Spleen (tissue), 11 donors: ENCODE measurements around the gene SCARB1. TPM values are rescaled to one million over a fixed set of nuclear protein-coding genes. Genes with fewer than 3 reads are reported as not detected.

Source experiments
- DNase-seq: peaks from one replicate; pipeline ENCODE4 v3.0.0-alpha.2; 2020
- H3K27ac ChIP-seq, 8 donors: fragments of 200-600 bp; sonication (generic) in 7 of 8; 1 replicate in 4 of 8; 2 replicates in 4 of 8; pipeline versions ENCODE4 v1.5.0 to v1.8.0; 2016 to 2021; ENCODE audit warnings: inconsistent platforms in 4 of 8, mild to moderate bottlenecking in 4 of 8, moderate library complexity in 1 of 8
- H3K27me3 ChIP-seq, 7 donors: fragments of 200-600 bp; sonication (generic) in 6 of 7; replicated peaks in 1 of 7; 1 replicate in 4 of 7; 2 replicates in 3 of 7; pipeline versions ENCODE4 v1.5.0 to v1.8.0; 2016 to 2021; ENCODE audit warnings: inconsistent platforms in 3 of 7, mild to moderate bottlenecking in 1 of 7
- H3K36me3 ChIP-seq, 6 donors: fragments of 200-600 bp; sonication (generic) in 5 of 6; 1 replicate in 4 of 6; 2 replicates in 2 of 6; pipeline versions ENCODE4 v1.5.0 to v1.8.0; 2016 to 2021; ENCODE audit warnings: inconsistent platforms in 2 of 6
- H3K4me1 ChIP-seq, 6 donors: fragments of 200-600 bp; sonication (generic) in 5 of 6; 1 replicate in 3 of 6; 2 replicates in 3 of 6; pipeline versions ENCODE4 v1.5.0 to v1.8.0; 2016 to 2021; ENCODE audit warnings: inconsistent platforms in 3 of 6
- H3K4me3 ChIP-seq, 8 donors: fragments of 200-600 bp; sonication (generic) in 7 of 8; 1 replicate in 4 of 8; 2 replicates in 4 of 8; pipeline versions ENCODE4 v1.5.0 to v1.8.0; 2016 to 2021; ENCODE audit warnings: inconsistent platforms in 4 of 8, mild to moderate bottlenecking in 4 of 8, moderate library complexity in 2 of 8
- H3K9me3 ChIP-seq, 8 donors: fragments of 200-600 bp; sonication (generic) in 7 of 8; 1 replicate in 4 of 8; 2 replicates in 4 of 8; pipeline versions ENCODE4 v1.5.0 to v1.8.0; 2016 to 2021; ENCODE audit warnings: inconsistent platforms in 4 of 8
- CTCF ChIP-seq, 11 experiments: fragments of 200-600 bp in 7 of 11; fragments of 450-650 bp in 4 of 11; sonication (generic) in 4 of 11; IDR thresholded peaks in 8 of 11; conservative IDR thresholded peaks in 3 of 11; 1 replicate in 7 of 11; 2 replicates in 4 of 11; pipeline versions ENCODE4 v1.4.0 to v1.8.0; 2016 to 2021; ENCODE audit warnings: antibody characterized with exemption in 11 of 11, inconsistent platforms in 4 of 11, mild to moderate bottlenecking in 1 of 11
- POLR2A ChIP-seq, 3 donors: fragments of 450-650 bp; IDR thresholded peaks; one replicate each; pipeline ENCODE4 v1.5.1; 2017; ENCODE audit warnings: antibody characterized with exemption in 3 of 3, mild to moderate bottlenecking in 1 of 3
- POLR2AphosphoS5 ChIP-seq, 3 donors: sonication (generic); formaldehyde crosslinking; IDR thresholded peaks; one replicate each; pipeline ENCODE4 v1.5.1; 2017; ENCODE audit warnings: antibody characterized with exemption in 3 of 3
- WGBS, 5 donors: extraction: QIAGEN DNeasy Blood & Tissue Kit in 3 of 5; methylation state at CpG; one replicate each; pipeline versions ENCODE4 v1.1.5 to v1.1.7; 2013 to 2018; 5-methylcytosine and 5-hydroxymethylcytosine counted together
- intact Hi-C: fragments of 100-400 bp; cut with DNase I; formaldehyde crosslinking; loops from one replicate; pipeline ENCODE4 v1.15.0; 2023; ENCODE audit warnings: low total_unique reads
- polyA plus RNA-seq, 3 donors: library from polyadenylated mRNA; stranded (reverse); fragments of 200-250 nt; gene quantifications; one replicate each; pipeline ENCODE4 v1.2.1, GENCODE V29; 2013
- total RNA-seq, 7 donors: library from RNA; depleted of rRNA in 3 of 7; stranded (reverse); fragments of >200 nt in 3 of 7; fragmentation: NEBNext Ultra II Directional in 4 of 7; extraction: Animal tissue kit (Norgen Biotek cat#: 25700) in 4 of 7; gene quantifications; one replicate each; pipeline versions ENCODE4 v1.1.0 to v1.2.1, GENCODE V29; 2016 to 2021
- donor health status: healthy with polysubstance abuse.
- donor health status: DM: no; HTN: no; CAD: no; lungs with moderate emphysema.
- donor health status: DM: no; HTN: no; CAD: no.
- donor health status: Bipolar disorder and iron deficiency.
- donor health status: healthy.
- donor health status: DM: no; HTN: no; CAD: no.
- donor health status: DM: yes; HTN: yes; CAD: no.

The SCARB1 gene
- total and polyA plus RNA-seq, 10 donors = 11.9 to 59.3 (median 24.3) TPM

- no peak for DNase-seq
- intact Hi-C loops = no loop called here
- 79 to 92% (median 82%) methylated on average over 10 of the region's 10 CpGs for WGBS, 5 donors
These were observed 116.8 kb downstream of the SCARB1 start for GRCh38 chr12:124746649-124747425.

DNA sequence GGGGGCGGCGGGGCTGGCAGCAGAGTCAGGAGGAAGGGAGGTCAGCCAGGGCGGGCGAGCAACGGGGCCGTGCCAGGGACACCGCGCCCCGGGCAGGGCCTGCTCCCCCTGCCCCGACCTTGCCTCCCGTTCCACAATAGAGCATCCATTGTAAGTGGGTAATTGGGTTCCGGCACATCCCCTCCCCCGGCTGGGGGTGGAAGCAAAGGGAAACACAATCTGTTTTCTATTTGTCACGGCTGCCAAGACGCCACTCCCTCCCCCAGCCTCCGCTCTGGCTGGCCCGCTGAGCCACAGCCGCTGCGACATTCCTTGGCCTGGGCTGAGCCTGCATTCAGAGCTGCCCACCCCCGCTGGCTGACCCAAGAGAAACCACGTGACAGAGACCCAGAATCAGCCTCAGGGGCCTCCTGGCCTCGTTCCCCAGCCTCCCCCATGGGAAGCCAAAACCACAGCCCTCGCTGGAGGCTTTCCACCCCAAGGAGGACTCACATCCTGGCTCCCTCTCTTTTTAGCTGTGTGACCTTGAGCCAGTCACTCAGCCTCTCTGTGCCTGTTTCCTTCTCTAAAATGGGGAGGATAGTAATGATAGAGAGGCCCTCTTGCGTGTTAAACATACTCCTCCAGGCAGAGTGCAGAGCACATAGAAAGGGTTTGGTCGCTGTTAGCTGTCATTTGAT lies 117.6 kb downstream of the SCARB1 start:
- peaks cover 0 to 24% (median 0%) of the 10 kb centered on the region in 7 donors for H3K27me3 ChIP-seq
- H3K4me1 ChIP-seq = peaks cover 15 to 77% (median 42%) of the 10 kb centered on the region in 6 donors
- no peaks in the 10 kb centered on the region for H3K36me3 ChIP-seq
- 5 to 13% (median 8%) methylated on average over 20 to 25 of the region's 25 CpGs for WGBS, 5 donors
- peak; percentile 89 for DNase-seq
- no peaks in the 10 kb centered on the region for H3K9me3 ChIP-seq
- intact Hi-C loops = no loop called here
- TF ChIP-seq POLR2AphosphoS5 (IDR thresholded peaks at IDR 0.05) = peak; percentile 88 to 91 (median 89)
- TF ChIP-seq POLR2A (IDR thresholded peaks at IDR 0.05) = no peak
- H3K27ac ChIP-seq = peak overlapping the region; percentile 37 to 88 (median 75)
- H3K4me3 ChIP-seq = peak overlapping the region in 1 of 8 donors; percentile 14

More at GRCh38 chr12:124746649-124747425, 116.8 kb downstream of the SCARB1 start:
- no peak overlapping the region for H3K4me3 ChIP-seq
- H3K4me1 ChIP-seq = peaks cover 15 to 76% (median 37%) of the 10 kb centered on the region in 6 donors
- H3K27ac ChIP-seq = peak overlapping the region; percentile 37 to 88 (median 75)
- H3K9me3 ChIP-seq = no peaks in the 10 kb centered on the region
- TF ChIP-seq POLR2A (IDR thresholded peaks at IDR 0.05) (no peak), POLR2AphosphoS5 (IDR thresholded peaks at IDR 0.05) (no peak), CTCF (IDR thresholded peaks at IDR 0.05 in 8 of 11, conservative IDR thresholded peaks at IDR 0.05 in 3 of 11) (no peak)
- H3K27me3 ChIP-seq = peaks cover 0 to 21% (median 0%) of the 10 kb centered on the region in 7 donors
- no peaks in the 10 kb centered on the region for H3K36me3 ChIP-seq

DNA sequence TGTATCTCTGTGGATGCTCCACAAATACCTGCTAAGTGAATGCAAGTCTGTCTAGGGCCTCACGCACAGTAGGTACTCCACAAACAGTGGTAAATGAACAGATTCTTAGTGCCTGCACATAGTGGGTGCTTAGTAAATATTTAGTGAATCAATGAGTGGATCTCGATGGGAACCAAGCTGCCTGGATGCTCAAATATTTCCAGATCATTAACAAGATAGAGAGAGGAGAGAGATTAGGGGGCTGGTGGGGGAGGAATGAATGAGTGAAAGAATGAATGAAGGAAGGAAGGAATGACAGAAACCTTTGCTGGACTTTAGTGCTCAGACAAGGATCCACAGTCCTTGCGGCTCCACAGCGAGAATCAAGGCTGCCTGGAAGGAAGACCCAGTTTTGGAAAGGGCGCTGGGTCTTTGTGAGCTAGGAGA lies 118.2 kb downstream of the SCARB1 start:
- peaks cover 0 to 29% (median 0%) of the 10 kb centered on the region in 7 donors for H3K27me3 ChIP-seq
- intact Hi-C loops = no loop called here
- no peak for TF ChIP-seq CTCF (IDR thresholded peaks at IDR 0.05 in 8 of 11, conservative IDR thresholded peaks at IDR 0.05 in 3 of 11)
- TF ChIP-seq POLR2A (IDR thresholded peaks at IDR 0.05) = no peak
- TF ChIP-seq POLR2AphosphoS5 (IDR thresholded peaks at IDR 0.05) = no peak
- H3K4me1 ChIP-seq = peaks cover 15 to 78% (median 47%) of the 10 kb centered on the region in 6 donors
- peak overlapping the region; percentile 37 to 88 (median 75) for H3K27ac ChIP-seq
- 37 to 49% (median 47%) methylated on average over 5 of the region's 5 CpGs for WGBS, 5 donors
- peak overlapping the region in 1 of 8 donors; percentile 14 for H3K4me3 ChIP-seq
- no peak for DNase-seq
- H3K36me3 ChIP-seq = no peaks in the 10 kb centered on the region
- H3K9me3 ChIP-seq = no peaks in the 10 kb centered on the region

DNA sequence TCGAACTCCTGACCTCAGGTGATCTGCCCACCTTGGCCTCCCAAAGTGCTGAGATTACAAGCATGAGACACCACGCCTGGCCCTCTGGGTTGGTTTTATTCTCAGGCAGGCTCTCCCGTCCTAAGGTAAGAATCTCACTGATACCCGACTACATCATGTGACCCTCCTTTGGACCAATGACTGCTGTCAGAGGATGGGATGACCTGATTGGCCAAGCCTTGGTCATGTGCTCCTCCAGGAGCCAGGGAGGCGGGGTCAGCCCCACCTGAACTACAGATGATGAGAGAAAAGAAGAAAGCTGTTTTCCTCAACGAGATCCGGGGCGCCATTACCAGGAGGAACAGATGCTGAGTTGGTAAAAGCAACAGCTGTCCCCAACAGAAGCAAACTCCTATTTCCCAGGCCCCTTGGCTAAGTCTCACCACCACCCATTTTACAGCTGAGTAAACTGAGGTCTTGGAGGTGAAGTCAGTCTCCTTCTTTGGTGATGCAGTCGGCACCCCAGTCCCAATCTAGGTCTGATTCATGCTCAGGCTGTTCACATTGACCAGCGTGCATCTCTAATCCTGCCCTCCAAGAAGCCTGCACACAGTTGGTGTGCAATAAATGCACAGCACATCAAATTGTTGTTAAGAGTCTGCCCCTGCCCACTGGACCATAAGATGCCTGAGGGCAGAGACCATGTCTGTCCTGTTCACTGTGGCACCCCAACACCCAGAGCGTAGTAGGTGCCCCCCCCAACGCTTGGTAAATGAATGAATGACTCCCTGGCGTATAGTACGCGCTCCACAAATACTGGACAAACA lies 118.8 kb downstream of the SCARB1 start:
- Histone ChIP-seq H3K27ac (peak overlapping the region in 7 of 8 donors; percentile 59 to 88 (median 76)), H3K4me3 (no peak overlapping the region), H3K4me1 (peaks cover 15 to 79% (median 51%) of the 10 kb centered on the region in 6 donors), H3K36me3 (no peaks in the 10 kb centered on the region), H3K27me3 (peaks cover 0 to 33% (median 0%) of the 10 kb centered on the region in 7 donors), H3K9me3 (peaks cover 0 to 1% (median 0%) of the 10 kb centered on the region in 8 donors)
- DNase-seq = no peak
- intact Hi-C loops = no loop called here
- TF ChIP-seq POLR2AphosphoS5 (IDR thresholded peaks at IDR 0.05) (no peak), CTCF (IDR thresholded peaks at IDR 0.05 in 8 of 11, conservative IDR thresholded peaks at IDR 0.05 in 3 of 11) (no peak), POLR2A (IDR thresholded peaks at IDR 0.05) (no peak)
- WGBS, 5 donors = 86 to 95% (median 92%) methylated on average over 15 of the region's 15 CpGs
